GM12878 (cell line): ENCODE measurements around the gene LRRN4CL. TPM values are rescaled to one million over a fixed set of nuclear protein-coding genes. Genes with fewer than 3 reads are reported as not detected.
A peak's percentile ranks its signal among the peaks of the same experiment; 100 is the strongest.

ENCODE experiments used
- ATAC-seq: fragments of 200-7000 bp; cut with Tn5 transposase; 3 replicates; pipeline ENCODE4 v1.9.1; 2020; ENCODE audit warnings: mild to moderate bottlenecking, moderate library complexity
- BruUV-seq: library from RNA; stranded (reverse); fragments of 400-500 nt; replicated peaks from 2 replicates; lab custom pipeline; 2021; lab: Mats Ljungman, UMichigan
- CTCF ChIA-PET: fragments of 300-600 bp; sonication (Branson Sonifier 250); formaldehyde crosslinking; extraction: SDS; loops from one replicate; lab custom pipeline; 2021; ENCODE audit warnings: inconsistent platforms; lab: Yijun Ruan, JAX
- POLR2A ChIA-PET: fragments of 350-600 bp; formaldehyde crosslinking; extraction: SDS; loops from one replicate; lab custom pipeline; 2021; ENCODE audit warnings: inconsistent platforms; lab: Charles Lee
- RAD21 ChIA-PET: fragments of 300-600 bp; sonication (Branson Sonifier 250); formaldehyde crosslinking; loops from one replicate; lab custom pipeline; 2023; ENCODE audit warnings: antibody characterized with exemption; ENCODE audit not compliant: unreplicated experiment; lab: Charles Lee
- SMC1A ChIA-PET: fragments of 300-600 bp; sonication (Branson Sonifier 250); formaldehyde crosslinking; loops from one replicate; lab custom pipeline; 2023; ENCODE audit not compliant: unreplicated experiment, uncharacterized antibody; lab: Charles Lee
- DNase-seq: peaks from one replicate; pipeline ENCODE4 v3.0.0-alpha.2; 2011; ENCODE audit warnings: low read depth, low spot score
- FAIRE-seq: peaks from 3 replicates; lab custom pipeline; 2011; peaks lifted over from hg19 to GRCh38; lab: Jason Lieb, UNC
- H2AFZ ChIP-seq: 2 replicates; pipeline ENCODE4 v1.6.0; 2011; ENCODE audit warnings: low read depth, low read length, control low read depth; ENCODE audit not compliant: control insufficient read depth
- H3K27ac ChIP-seq: 2 replicates; pipeline ENCODE4 v1.5.1; 2011; ENCODE audit warnings: control low read depth; ENCODE audit not compliant: control insufficient read depth, insufficient read depth
- H3K27me3 ChIP-seq, 2 experiments: replicated peaks in 1 of 2; 2 replicates each; pipeline versions ENCODE4 v1.6.0 to v1.6.1; 2011; ENCODE audit warnings: low read length in 1 of 2; ENCODE audit not compliant: control insufficient read depth in 2 of 2, insufficient read depth in 2 of 2
- H3K36me3 ChIP-seq, 2 experiments: 2 replicates each; pipeline ENCODE4 v1.5.1; 2011; ENCODE audit warnings: low read length in 1 of 2; ENCODE audit not compliant: control insufficient read depth in 2 of 2, insufficient read depth in 2 of 2
- H3K4me1 ChIP-seq: 2 replicates; pipeline ENCODE4 v1.6.1; 2011; ENCODE audit warnings: mild to moderate bottlenecking, low read length, moderate library complexity, mixed read lengths; ENCODE audit not compliant: control insufficient read depth, insufficient read depth
- H3K4me2 ChIP-seq: 2 replicates; pipeline ENCODE4 v1.6.0; 2011; ENCODE audit warnings: control low read depth; ENCODE audit not compliant: control insufficient read depth, insufficient read depth
- H3K4me3 ChIP-seq: fragments of 200-600 bp; sonication (generic); 2 replicates; pipeline ENCODE4 v1.5.1; 2016
- H3K79me2 ChIP-seq: 2 replicates; pipeline ENCODE4 v1.6.0; 2011; ENCODE audit warnings: low read length; ENCODE audit not compliant: control insufficient read depth, insufficient read depth
- H3K9ac ChIP-seq: 2 replicates; pipeline ENCODE4 v1.8.0; 2011; ENCODE audit warnings: low read length, control low read depth, mixed read lengths; ENCODE audit not compliant: control insufficient read depth, insufficient read depth
- H3K9me3 ChIP-seq: replicated peaks from 3 replicates; pipeline ENCODE4 v1.5.1; 2011; ENCODE audit warnings: mild to moderate bottlenecking, low read length; ENCODE audit not compliant: control insufficient read depth, insufficient read depth
- H4K20me1 ChIP-seq: 2 replicates; pipeline ENCODE4 v1.6.0; 2011; ENCODE audit not compliant: control insufficient read depth, insufficient read depth
- KAT2A ChIP-seq: conservative IDR thresholded peaks from 2 replicates; pipeline ENCODE4 v1.6.1; 2011; ENCODE audit warnings: low read depth, low read length; ENCODE audit not compliant: control insufficient read depth
- MEF2B ChIP-seq: fragments of 450-650 bp; IDR thresholded peaks from 2 replicates; pipeline ENCODE4 v1.6.1; 2018; ENCODE audit warnings: mild to moderate bottlenecking, moderate library complexity; ENCODE audit not compliant: partially characterized antibody, poor library complexity, severe bottlenecking
- WGBS: methylation state at CpG from one replicate; pipeline ENCODE4 v1.1.6; 2016; ENCODE audit warnings: low lambda C conversion rate; ENCODE audit not compliant: insufficient replicate concordance, insufficient coverage; ENCODE audit errors: missing lambda C conversion rate; 5-methylcytosine and 5-hydroxymethylcytosine counted together
- in situ Hi-C: fragments of 300-500 bp; cut with MboI; formaldehyde crosslinking; loops from 9 replicates; pipeline ENCODE4 v1.14.3; 2018; ENCODE audit warnings: mixed read lengths
- intact Hi-C: fragments of 100-400 bp; cut with micrococcal nuclease; formaldehyde crosslinking; loops from one replicate; pipeline ENCODE4 v1.14.2; 2022; ENCODE audit not compliant: unreplicated experiment
- polyA plus RNA-seq, 11 experiments: library from polyadenylated mRNA; depleted of rRNA in 4 of 11; unstranded in 6 of 11; stranded (reverse) in 5 of 11; fragments of >200 nt; fragmentation: Nextera tagmentation in 4 of 11; fragmentation: Illumina TruSeq in 1 of 11; extraction: Ambion mirVana in 4 of 11; extraction: Trizol in 1 of 11; gene quantifications; 1 replicate in 1 of 11; 2 replicates in 10 of 11; pipeline versions ENCODE4 v1.2.1 to v1.2.3, GENCODE V29; 2011 to 2016; ENCODE audit warnings: inconsistent platforms in 2 of 11, missing spikeins in 2 of 11, low read depth in 1 of 11
- total RNA-seq, 4 experiments: library from RNA; depleted of rRNA in 3 of 4; stranded (reverse); fragments of >200 nt in 3 of 4; fragmentation: Illumina TruSeq in 1 of 4; extraction: Trizol in 1 of 4; gene quantifications; 2 replicates each; pipeline versions ENCODE4 v1.2.1 to v1.2.3, GENCODE V29; 2013 to 2021
- TF ChIP-seq, protein P1 (sequence below): fragments of 450-650 bp; IDR thresholded peaks from 2 replicates; pipeline ENCODE4 v1.6.1; 2017; ENCODE audit warnings: mild to moderate bottlenecking, moderate library complexity
- TF ChIP-seq, protein P2 (sequence below): fragments of 450-650 bp; IDR thresholded peaks from 2 replicates; pipeline ENCODE4 v1.6.1; 2017; ENCODE audit warnings: low read depth, mild to moderate bottlenecking, moderate library complexity
- TF ChIP-seq, protein P3 (sequence below): fragments of 450-650 bp; formaldehyde crosslinking; IDR thresholded peaks from 2 replicates; pipeline ENCODE4 v1.4.0; 2020; ENCODE audit warnings: mild to moderate bottlenecking, moderate library complexity
- TF ChIP-seq, protein P4 (sequence below): fragments of 450-650 bp; IDR thresholded peaks from 2 replicates; pipeline ENCODE4 v1.6.1; 2014; ENCODE audit warnings: mild to moderate bottlenecking
- TF ChIP-seq, protein P5 (sequence below): IDR thresholded peaks from 2 replicates; pipeline ENCODE4 v1.6.1; 2011; ENCODE audit warnings: low read depth, mild to moderate bottlenecking, low read length, moderate library complexity, borderline replicate concordance; ENCODE audit errors: extremely low read depth

The LRRN4CL gene
- total and polyA plus RNA-seq, 10 of the 15 experiments (the other 5 are each of a cell fraction or from before 2014, with no cell fraction given), result 0.01 to 0.06 TPM; not detected in 8

DNA sequence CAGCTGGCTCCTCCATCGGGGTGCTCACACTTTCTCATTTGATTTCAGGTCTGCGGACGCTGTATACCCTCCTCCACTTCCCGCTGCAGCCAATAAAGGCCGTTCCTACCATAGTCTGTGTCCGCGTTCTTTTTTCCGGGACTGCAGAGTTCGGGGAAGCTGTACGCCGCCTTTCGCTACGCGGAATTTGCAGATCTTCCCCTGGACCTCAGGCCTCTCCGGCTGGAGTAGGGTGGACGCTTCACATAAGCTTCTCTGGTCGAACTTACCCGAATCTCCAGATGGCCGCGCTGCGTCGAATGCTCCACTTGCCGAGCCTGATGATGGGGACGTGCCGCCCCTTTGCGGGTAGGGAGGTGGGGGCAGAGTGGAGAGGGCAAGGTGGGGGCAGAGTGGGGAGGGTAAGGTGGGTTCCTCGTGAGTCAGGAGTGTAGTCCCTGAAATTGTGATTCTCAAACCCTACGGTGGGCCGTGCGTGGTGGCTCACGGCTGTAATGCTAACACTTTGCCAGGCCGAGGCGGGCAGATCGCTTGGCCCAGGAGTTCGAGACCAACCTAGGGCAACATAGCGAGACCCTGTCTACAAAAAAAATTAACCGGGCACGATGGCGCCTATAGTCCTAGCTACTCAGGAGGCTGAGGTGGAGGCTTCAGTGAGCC is 23.6 kb downstream of the LRRN4CL start:
- RAD21 ChIA-PET, result interaction anchor here (0.6 to 2.7 kb wide), 32 partner anchors 8 to 241 kb away, joined by 3 to 26 read pairs (median 4); partner anchors contain the start of genes B3GAT3, EEF1G, GANAB and HNRNPUL2
- Histone ChIP-seq H3K9ac (peak overlapping the region; percentile 96), H3K4me1 (peaks cover 14% of the 10 kb centered on the region), H3K27me3 (no peaks in the 10 kb centered on the region), H4K20me1 (no peaks in the 10 kb centered on the region), H3K79me2 (peaks cover 56% of the 10 kb centered on the region), H3K4me2 (peak overlapping the region; percentile 95), H3K36me3 (peaks cover 5 to 12% of the 10 kb centered on the region in 2 experiments), H3K4me3 (peak overlapping the region; percentile 95), H2AFZ (peak overlapping the region; percentile 23; the same call in 1 of the 2 replicates), H3K9me3 (no peaks in the 10 kb centered on the region), H3K27ac (peak overlapping the region; percentile 95)
- in situ Hi-C loops, result no loop called here
- peak; percentile 56 for FAIRE-seq
- WGBS, result 1% methylated on average over 39 of the region's 39 CpGs
- SMC1A ChIA-PET, result interaction anchor here (0.8 to 3.4 kb wide), 20 partner anchors 9 to 195 kb away, joined by 3 to 41 read pairs (median 4); partner anchors contain the start of genes B3GAT3, GANAB, HNRNPUL2 and INTS5
- intact Hi-C loops, result no loop called here
- no TSS peak for BruUV-seq
- CTCF ChIA-PET, result interaction anchor here (0.6 to 2.1 kb wide), 15 partner anchors 9 to 241 kb away, joined by 3 to 11 read pairs (median 4); partner anchors contain the start of genes B3GAT3, HNRNPUL2, INTS5 and LRRN4CL
- no peak for DNase-seq
- ATAC-seq, result peak; percentile 47
- POLR2A ChIA-PET, result interaction anchor here (0.6 to 16.2 kb wide), 36 partner anchors 12 to 542 kb away, joined by 3 to 295 read pairs (median 5); partner anchors contain the start of genes B3GAT3, EEF1G, GANAB and HNRNPUL2
- TF ChIP-seq, protein P1, sequence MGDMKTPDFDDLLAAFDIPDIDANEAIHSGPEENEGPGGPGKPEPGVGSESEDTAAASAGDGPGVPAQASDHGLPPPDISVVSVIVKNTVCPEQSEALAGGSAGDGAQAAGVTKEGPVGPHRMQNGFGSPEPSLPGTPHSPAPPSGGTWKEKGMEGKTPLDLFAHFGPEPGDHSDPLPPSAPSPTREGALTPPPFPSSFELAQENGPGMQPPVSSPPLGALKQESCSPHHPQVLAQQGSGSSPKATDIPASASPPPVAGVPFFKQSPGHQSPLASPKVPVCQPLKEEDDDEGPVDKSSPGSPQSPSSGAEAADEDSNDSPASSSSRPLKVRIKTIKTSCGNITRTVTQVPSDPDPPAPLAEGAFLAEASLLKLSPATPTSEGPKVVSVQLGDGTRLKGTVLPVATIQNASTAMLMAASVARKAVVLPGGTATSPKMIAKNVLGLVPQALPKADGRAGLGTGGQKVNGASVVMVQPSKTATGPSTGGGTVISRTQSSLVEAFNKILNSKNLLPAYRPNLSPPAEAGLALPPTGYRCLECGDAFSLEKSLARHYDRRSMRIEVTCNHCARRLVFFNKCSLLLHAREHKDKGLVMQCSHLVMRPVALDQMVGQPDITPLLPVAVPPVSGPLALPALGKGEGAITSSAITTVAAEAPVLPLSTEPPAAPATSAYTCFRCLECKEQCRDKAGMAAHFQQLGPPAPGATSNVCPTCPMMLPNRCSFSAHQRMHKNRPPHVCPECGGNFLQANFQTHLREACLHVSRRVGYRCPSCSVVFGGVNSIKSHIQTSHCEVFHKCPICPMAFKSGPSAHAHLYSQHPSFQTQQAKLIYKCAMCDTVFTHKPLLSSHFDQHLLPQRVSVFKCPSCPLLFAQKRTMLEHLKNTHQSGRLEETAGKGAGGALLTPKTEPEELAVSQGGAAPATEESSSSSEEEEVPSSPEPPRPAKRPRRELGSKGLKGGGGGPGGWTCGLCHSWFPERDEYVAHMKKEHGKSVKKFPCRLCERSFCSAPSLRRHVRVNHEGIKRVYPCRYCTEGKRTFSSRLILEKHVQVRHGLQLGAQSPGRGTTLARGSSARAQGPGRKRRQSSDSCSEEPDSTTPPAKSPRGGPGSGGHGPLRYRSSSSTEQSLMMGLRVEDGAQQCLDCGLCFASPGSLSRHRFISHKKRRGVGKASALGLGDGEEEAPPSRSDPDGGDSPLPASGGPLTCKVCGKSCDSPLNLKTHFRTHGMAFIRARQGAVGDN, result peak; percentile 33; the same call in 1 of the 2 replicates
- TF ChIP-seq, protein P2, sequence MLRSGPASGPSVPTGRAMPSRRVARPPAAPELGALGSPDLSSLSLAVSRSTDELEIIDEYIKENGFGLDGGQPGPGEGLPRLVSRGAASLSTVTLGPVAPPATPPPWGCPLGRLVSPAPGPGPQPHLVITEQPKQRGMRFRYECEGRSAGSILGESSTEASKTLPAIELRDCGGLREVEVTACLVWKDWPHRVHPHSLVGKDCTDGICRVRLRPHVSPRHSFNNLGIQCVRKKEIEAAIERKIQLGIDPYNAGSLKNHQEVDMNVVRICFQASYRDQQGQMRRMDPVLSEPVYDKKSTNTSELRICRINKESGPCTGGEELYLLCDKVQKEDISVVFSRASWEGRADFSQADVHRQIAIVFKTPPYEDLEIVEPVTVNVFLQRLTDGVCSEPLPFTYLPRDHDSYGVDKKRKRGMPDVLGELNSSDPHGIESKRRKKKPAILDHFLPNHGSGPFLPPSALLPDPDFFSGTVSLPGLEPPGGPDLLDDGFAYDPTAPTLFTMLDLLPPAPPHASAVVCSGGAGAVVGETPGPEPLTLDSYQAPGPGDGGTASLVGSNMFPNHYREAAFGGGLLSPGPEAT, result no peak; the same call in 1 of the 2 replicates
- TF ChIP-seq, protein P3, sequence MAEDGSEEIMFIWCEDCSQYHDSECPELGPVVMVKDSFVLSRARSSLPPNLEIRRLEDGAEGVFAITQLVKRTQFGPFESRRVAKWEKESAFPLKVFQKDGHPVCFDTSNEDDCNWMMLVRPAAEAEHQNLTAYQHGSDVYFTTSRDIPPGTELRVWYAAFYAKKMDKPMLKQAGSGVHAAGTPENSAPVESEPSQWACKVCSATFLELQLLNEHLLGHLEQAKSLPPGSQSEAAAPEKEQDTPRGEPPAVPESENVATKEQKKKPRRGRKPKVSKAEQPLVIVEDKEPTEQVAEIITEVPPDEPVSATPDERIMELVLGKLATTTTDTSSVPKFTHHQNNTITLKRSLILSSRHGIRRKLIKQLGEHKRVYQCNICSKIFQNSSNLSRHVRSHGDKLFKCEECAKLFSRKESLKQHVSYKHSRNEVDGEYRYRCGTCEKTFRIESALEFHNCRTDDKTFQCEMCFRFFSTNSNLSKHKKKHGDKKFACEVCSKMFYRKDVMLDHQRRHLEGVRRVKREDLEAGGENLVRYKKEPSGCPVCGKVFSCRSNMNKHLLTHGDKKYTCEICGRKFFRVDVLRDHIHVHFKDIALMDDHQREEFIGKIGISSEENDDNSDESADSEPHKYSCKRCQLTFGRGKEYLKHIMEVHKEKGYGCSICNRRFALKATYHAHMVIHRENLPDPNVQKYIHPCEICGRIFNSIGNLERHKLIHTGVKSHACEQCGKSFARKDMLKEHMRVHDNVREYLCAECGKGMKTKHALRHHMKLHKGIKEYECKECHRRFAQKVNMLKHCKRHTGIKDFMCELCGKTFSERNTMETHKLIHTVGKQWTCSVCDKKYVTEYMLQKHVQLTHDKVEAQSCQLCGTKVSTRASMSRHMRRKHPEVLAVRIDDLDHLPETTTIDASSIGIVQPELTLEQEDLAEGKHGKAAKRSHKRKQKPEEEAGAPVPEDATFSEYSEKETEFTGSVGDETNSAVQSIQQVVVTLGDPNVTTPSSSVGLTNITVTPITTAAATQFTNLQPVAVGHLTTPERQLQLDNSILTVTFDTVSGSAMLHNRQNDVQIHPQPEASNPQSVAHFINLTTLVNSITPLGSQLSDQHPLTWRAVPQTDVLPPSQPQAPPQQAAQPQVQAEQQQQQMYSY (CRISPR knock-in tag), result no peak
- TF ChIP-seq, protein P4, sequence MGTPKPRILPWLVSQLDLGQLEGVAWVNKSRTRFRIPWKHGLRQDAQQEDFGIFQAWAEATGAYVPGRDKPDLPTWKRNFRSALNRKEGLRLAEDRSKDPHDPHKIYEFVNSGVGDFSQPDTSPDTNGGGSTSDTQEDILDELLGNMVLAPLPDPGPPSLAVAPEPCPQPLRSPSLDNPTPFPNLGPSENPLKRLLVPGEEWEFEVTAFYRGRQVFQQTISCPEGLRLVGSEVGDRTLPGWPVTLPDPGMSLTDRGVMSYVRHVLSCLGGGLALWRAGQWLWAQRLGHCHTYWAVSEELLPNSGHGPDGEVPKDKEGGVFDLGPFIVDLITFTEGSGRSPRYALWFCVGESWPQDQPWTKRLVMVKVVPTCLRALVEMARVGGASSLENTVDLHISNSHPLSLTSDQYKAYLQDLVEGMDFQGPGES, result no peak
- TF ChIP-seq MEF2B (no peak), KAT2A (no peak)
- TF ChIP-seq, protein P5, sequence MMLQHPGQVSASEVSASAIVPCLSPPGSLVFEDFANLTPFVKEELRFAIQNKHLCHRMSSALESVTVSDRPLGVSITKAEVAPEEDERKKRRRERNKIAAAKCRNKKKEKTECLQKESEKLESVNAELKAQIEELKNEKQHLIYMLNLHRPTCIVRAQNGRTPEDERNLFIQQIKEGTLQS, result no peak
